ENCODE data around the gene CCSAP. TPM values are rescaled to one million over a fixed set of nuclear protein-coding genes. Genes with fewer than 3 reads are reported as not detected.
A peak's percentile ranks its signal among the peaks of the same experiment; 100 is the strongest.

Gene CCSAP
- total and polyA plus RNA-seq, 10 of the 15 experiments (the other 5 are each of a cell fraction or from before 2014, with no cell fraction given): 0.75 to 3.4 (median 2.8) TPM

- ATAC-seq (no peak), FAIRE-seq (no peak), DNase-seq (ENCODE audit: low read depth, low spot score) (no peak)
- WGBS (ENCODE audit: insufficient coverage, insufficient replicate concordance, low lambda C conversion rate, missing lambda C conversion rate): 21% methylated on average over 7 of the region's 7 CpGs
- TF ChIP-seq SMC3 (IDR thresholded peaks at IDR 0.05; ENCODE audit: borderline replicate concordance, low read length) (no peak), BACH1 (IDR thresholded peaks at IDR 0.05; ENCODE audit: borderline replicate concordance) (no peak)
- SMC1A ChIA-PET (ENCODE audit: uncharacterized antibody, unreplicated experiment): no interaction called here
- CTCF ChIA-PET: no interaction called here
- Histone ChIP-seq H4K20me1 (ENCODE audit: control insufficient read depth, insufficient read depth) (no peaks in the 10 kb centered on the region), H3K4me1 (ENCODE audit: control insufficient read depth, insufficient read depth, low read length) (no peaks in the 10 kb centered on the region), H3K9me3 (replicated peaks; ENCODE audit: control insufficient read depth, insufficient read depth, low read length) (no peaks in the 10 kb centered on the region), H3K36me3 (ENCODE audit: control insufficient read depth in 2 of 2, insufficient read depth in 2 of 2, low read length in 1 of 2) (no peaks in the 10 kb centered on the region), H3K9ac (ENCODE audit: control insufficient read depth, insufficient read depth, low read length) (no peak overlapping the region), H3K4me3 (no peak overlapping the region), H3K27me3 (replicated peaks in 1 of 2; ENCODE audit: control insufficient read depth in 2 of 2, insufficient read depth in 2 of 2, low read length in 1 of 2) (no peaks in the 10 kb centered on the region; a peak in 1 of 4 replicates), H3K27ac (ENCODE audit: control insufficient read depth, insufficient read depth) (no peak overlapping the region), H2AFZ (ENCODE audit: control insufficient read depth, low read depth, low read length) (no peak overlapping the region), H3K4me2 (ENCODE audit: control insufficient read depth, insufficient read depth) (no peak overlapping the region), H3K79me2 (ENCODE audit: control insufficient read depth, insufficient read depth, low read length) (no peaks in the 10 kb centered on the region)
- POLR2A ChIA-PET: no interaction called here
- in situ Hi-C loops (cut with MboI): no loop called here
- RAD21 ChIA-PET (ENCODE audit: unreplicated experiment): no interaction called here
- no TSS peak for BruUV-seq (replicated peaks)
- intact Hi-C loops (cut with micrococcal nuclease; ENCODE audit: unreplicated experiment): no loop called here
Measured at GRCh38 chr1:229388897-229389580, 46.2 kb upstream of the CCSAP start.

DNA sequence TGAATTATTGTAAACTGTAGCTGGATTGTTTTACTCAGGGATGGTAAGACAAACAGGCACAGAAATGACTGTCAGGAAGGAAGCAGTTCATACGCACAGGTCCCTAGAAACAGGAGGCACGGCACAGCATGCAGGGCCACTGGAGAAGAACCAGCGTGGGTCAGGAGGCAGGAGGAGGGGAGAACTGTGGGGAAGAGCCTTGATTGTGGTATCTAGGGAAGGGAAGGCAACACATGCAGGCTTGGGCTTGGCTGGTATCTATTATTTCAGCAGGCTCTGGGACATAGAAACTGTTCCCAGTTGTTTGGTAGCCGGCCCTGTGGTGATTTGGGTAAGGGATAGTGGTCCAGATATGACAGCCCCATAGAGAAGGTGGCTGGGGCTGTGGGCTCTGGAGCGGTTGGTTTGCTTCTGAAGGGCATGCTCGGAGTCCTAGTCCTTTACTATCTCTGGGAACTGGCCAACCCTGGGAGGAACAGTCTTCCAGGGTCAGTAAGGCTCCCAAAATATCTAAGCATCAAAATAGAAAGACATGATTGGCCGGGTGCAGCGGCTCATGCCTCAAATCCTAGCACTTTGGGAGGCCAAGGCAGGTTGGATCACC, 43.1 kb upstream of the CCSAP start:
- no TSS peak for BruUV-seq (replicated peaks)
- DNase-seq (ENCODE audit: low read depth, low spot score): no peak
- ChIA-PET CTCF (interaction anchor here (2.0 kb wide), 1 partner anchor 96 kb away, joined by 6 read pairs; no protein-coding TSS in a partner anchor), RAD21 (ENCODE audit: unreplicated experiment) (no interaction called here), POLR2A (no interaction called here), SMC1A (ENCODE audit: uncharacterized antibody, unreplicated experiment) (no interaction called here)
- Histone ChIP-seq H3K9me3 (replicated peaks; ENCODE audit: control insufficient read depth, insufficient read depth, low read length) (no peaks in the 10 kb centered on the region), H3K79me2 (ENCODE audit: control insufficient read depth, insufficient read depth, low read length) (no peaks in the 10 kb centered on the region), H3K4me1 (ENCODE audit: control insufficient read depth, insufficient read depth, low read length) (no peaks in the 10 kb centered on the region), H3K27me3 (replicated peaks in 1 of 2; ENCODE audit: control insufficient read depth in 2 of 2, insufficient read depth in 2 of 2, low read length in 1 of 2) (peaks cover 0 to 4% of the 10 kb centered on the region in 2 experiments; a peak in 2 of 4 replicates), H3K9ac (ENCODE audit: control insufficient read depth, insufficient read depth, low read length) (no peak overlapping the region), H4K20me1 (ENCODE audit: control insufficient read depth, insufficient read depth) (no peaks in the 10 kb centered on the region), H3K4me3 (no peak overlapping the region), H3K27ac (ENCODE audit: control insufficient read depth, insufficient read depth) (no peak overlapping the region), H3K36me3 (ENCODE audit: control insufficient read depth in 2 of 2, insufficient read depth in 2 of 2, low read length in 1 of 2) (no peaks in the 10 kb centered on the region), H3K4me2 (ENCODE audit: control insufficient read depth, insufficient read depth) (no peak overlapping the region), H2AFZ (ENCODE audit: control insufficient read depth, low read depth, low read length) (no peak overlapping the region)
- no peak for FAIRE-seq
- in situ Hi-C loops (cut with MboI): no loop called here
- peak; percentile 21; the same call in 2 of the 3 replicates for ATAC-seq
- intact Hi-C loops (cut with micrococcal nuclease; ENCODE audit: unreplicated experiment): no loop called here
- 55% methylated on average over 8 of the region's 8 CpGs for WGBS (ENCODE audit: insufficient coverage, insufficient replicate concordance, low lambda C conversion rate, missing lambda C conversion rate)
- TF ChIP-seq HSF1 (IDR thresholded peaks at IDR 0.05; ENCODE audit: low read depth, low read length) (no peak), JUNB (IDR thresholded peaks at IDR 0.05) (no peak), NR2C2 (IDR thresholded peaks at IDR 0.05; ENCODE audit: borderline replicate concordance, control insufficient read depth, insufficient read length, low read depth) (no peak), E4F1 (IDR thresholded peaks at IDR 0.05; ENCODE audit: borderline replicate concordance, partially characterized antibody) (no peak)

All from GM12878 (cell line).